ENCODE measurements around the gene SYT17.

SYT17 gene

DNA sequence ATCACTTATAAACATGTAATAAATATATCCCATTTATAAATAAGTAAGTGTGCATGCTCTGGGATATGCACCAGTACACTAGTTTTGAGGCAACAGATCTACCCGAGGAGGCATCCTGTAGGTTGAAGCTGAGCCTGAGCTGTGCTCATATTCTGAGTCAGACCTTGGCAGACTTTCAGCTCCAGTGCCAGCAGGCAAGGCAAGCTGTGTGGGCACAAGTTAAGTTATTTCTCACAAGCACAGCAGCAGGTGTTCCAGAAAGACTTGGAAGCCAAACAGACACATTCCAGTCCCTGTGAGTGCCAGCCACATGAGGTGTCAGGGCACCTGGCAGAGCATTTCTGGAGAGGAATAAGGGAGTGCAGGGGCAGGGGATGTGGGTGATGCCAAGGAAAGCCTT is 116.2 kb downstream of the SYT17 start:
- TF ChIP-seq, protein P1, sequence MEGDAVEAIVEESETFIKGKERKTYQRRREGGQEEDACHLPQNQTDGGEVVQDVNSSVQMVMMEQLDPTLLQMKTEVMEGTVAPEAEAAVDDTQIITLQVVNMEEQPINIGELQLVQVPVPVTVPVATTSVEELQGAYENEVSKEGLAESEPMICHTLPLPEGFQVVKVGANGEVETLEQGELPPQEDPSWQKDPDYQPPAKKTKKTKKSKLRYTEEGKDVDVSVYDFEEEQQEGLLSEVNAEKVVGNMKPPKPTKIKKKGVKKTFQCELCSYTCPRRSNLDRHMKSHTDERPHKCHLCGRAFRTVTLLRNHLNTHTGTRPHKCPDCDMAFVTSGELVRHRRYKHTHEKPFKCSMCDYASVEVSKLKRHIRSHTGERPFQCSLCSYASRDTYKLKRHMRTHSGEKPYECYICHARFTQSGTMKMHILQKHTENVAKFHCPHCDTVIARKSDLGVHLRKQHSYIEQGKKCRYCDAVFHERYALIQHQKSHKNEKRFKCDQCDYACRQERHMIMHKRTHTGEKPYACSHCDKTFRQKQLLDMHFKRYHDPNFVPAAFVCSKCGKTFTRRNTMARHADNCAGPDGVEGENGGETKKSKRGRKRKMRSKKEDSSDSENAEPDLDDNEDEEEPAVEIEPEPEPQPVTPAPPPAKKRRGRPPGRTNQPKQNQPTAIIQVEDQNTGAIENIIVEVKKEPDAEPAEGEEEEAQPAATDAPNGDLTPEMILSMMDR (IDR thresholded peaks at IDR 0.05), result no peak
- Histone ChIP-seq H3K36me3 (ENCODE audit: control insufficient read depth, insufficient read depth, low read length) (no peaks in the 10 kb centered on the region), H3K79me2 (no peaks in the 10 kb centered on the region), H3K27me3 (ENCODE audit: control insufficient read depth, insufficient read depth, low read length) (no peaks in the 10 kb centered on the region), H3K4me2 (ENCODE audit: low read length) (no peak overlapping the region), H3K9ac (no peak overlapping the region), H2AFZ (no peak overlapping the region), H3K4me3 (ENCODE audit: low read depth, low read length) (no peak overlapping the region), H3K9me3 (ENCODE audit: control insufficient read depth, low read length) (no peaks in the 10 kb centered on the region), H3K27ac (no peak overlapping the region), H3K4me1 (no peaks in the 10 kb centered on the region)

DNA sequence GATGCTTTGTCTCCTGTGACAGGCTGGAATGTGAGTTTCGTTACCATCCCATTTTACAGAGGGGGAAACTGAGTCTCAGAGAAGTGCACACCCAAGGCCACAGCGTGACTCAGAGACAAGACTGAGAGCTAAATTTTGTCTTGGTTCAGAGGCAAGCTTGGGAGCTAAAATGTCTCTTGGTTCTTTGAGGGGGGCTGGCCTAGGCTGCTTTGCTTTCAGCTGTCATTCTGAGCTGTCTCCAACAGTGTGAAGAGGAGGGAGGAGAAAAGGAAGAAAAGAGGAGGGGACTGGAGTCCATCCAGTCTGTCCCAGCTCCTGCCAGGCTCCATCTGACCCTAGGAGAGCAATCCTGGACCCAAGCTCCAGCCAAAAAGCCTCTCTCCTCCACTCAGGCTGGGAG is 117.4 kb downstream of the SYT17 start, which contains the start of gene CLEC19A:
CLEC19A (plus strand) TSS at position 301 of the 400 bp plus-strand sequence. CDS start 121 bp downstream, outside the sequence.
- no peaks in the 10 kb centered on the region for H3K36me3 ChIP-seq (ENCODE audit: control insufficient read depth, insufficient read depth, low read length)
- no peak within 1 kb of the TSS for H3K4me2 ChIP-seq (ENCODE audit: low read length)
- H3K4me3 ChIP-seq (ENCODE audit: low read depth, low read length), result no peak within 1 kb of the TSS
- no peak within 1 kb of the TSS for H2AFZ ChIP-seq
- H3K9me3 ChIP-seq (ENCODE audit: control insufficient read depth, low read length), result no peaks in the 10 kb centered on the region
- H3K9ac ChIP-seq, result no peak within 1 kb of the TSS
- H3K27ac ChIP-seq, result no peak within 1 kb of the TSS
- no peaks in the 10 kb centered on the region for H3K79me2 ChIP-seq
- H3K4me1 ChIP-seq, result no peaks in the 10 kb centered on the region
- TF ChIP-seq, protein P1 (IDR thresholded peaks at IDR 0.05), result no peak
- no peaks in the 10 kb centered on the region for H3K27me3 ChIP-seq (ENCODE audit: control insufficient read depth, insufficient read depth, low read length)

DNA sequence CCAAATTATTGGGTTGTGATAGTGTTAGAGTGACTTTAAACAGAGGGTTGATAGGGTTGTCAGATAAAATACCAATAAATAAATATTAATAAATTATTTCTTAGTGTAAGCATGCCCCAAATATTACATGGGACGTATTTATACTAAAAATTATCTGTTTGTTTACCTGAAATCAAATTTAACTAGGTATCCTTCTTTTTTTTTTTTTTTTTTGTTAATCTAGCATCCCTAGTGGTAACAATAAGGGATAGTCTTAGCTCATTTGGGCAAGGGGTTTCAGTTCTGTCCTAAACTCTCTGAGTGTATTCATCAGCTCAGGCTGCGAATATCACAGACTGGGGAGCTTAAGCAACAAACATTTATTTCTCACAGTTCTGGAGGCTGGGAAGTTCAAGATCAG is 118.8 kb downstream of the SYT17 start:
- Histone ChIP-seq H3K9me3 (ENCODE audit: control insufficient read depth, low read length) (no peaks in the 10 kb centered on the region), H3K36me3 (ENCODE audit: control insufficient read depth, insufficient read depth, low read length) (no peaks in the 10 kb centered on the region), H2AFZ (no peak overlapping the region), H3K27ac (no peak overlapping the region), H3K9ac (no peak overlapping the region), H3K4me3 (ENCODE audit: low read depth, low read length) (no peak overlapping the region), H3K4me1 (no peaks in the 10 kb centered on the region), H3K27me3 (ENCODE audit: control insufficient read depth, insufficient read depth, low read length) (no peaks in the 10 kb centered on the region), H3K4me2 (ENCODE audit: low read length) (no peak overlapping the region), H3K79me2 (no peaks in the 10 kb centered on the region)
- TF ChIP-seq, protein P1 (IDR thresholded peaks at IDR 0.05), result no peak

DNA sequence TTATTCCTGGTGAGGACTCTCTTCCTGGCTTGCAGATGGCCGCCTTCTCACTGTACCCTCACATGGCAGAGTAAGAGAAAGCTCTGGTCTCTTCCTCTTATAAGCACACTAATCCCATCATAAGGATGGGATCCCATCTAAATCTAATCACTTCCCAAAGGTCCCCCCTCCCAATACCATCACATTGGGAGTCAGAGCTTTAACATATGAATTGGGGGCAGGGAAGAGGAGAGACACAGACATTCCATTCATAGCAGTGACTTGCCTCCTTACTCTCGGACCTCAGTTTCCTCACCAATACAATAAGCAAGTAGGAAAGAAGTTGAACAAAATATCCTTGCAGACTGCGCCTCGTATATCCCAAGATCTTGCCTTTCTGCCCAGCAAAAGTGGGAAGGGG is 119.2 kb downstream of the SYT17 start:
- Histone ChIP-seq H3K4me3 (ENCODE audit: low read depth, low read length) (no peak overlapping the region), H2AFZ (no peak overlapping the region), H3K27me3 (ENCODE audit: control insufficient read depth, insufficient read depth, low read length) (no peaks in the 10 kb centered on the region), H3K9me3 (ENCODE audit: control insufficient read depth, low read length) (no peaks in the 10 kb centered on the region), H3K4me1 (no peaks in the 10 kb centered on the region), H3K27ac (no peak overlapping the region), H3K4me2 (ENCODE audit: low read length) (no peak overlapping the region), H3K79me2 (no peaks in the 10 kb centered on the region), H3K9ac (no peak overlapping the region), H3K36me3 (ENCODE audit: control insufficient read depth, insufficient read depth, low read length) (no peaks in the 10 kb centered on the region)
- TF ChIP-seq, protein P1 (IDR thresholded peaks at IDR 0.05), result no peak

All from parathyroid adenoma (tissue), 2 donors.